Heart right ventricle (tissue), 16 donors: ENCODE data around the gene COLEC11. TPM values are rescaled to one million over a fixed set of nuclear protein-coding genes. Genes with fewer than 3 reads are reported as not detected.
"Not testable (repeated sequence)": the region's sequence is repeated elsewhere in the genome, so short reads cannot be mapped to it uniquely, and the experiment has no call there.

Experiments used
- ATAC-seq, 8 donors: fragments of 200-7000 bp; cut with Tn5 transposase; one replicate each; pipeline ENCODE4 v1.9.1; 2020; ENCODE audit warnings: mild to moderate bottlenecking in 8 of 8, moderate library complexity in 8 of 8, moderate number of reproducible peaks in 1 of 8
- DNase-seq, 2 donors: peaks; one replicate each; pipeline ENCODE4 v3.0.0-alpha.2; 2020
- H3K27ac ChIP-seq, 10 donors: fragments of 200-600 bp; sonication (generic) in 2 of 10; one replicate each; pipeline versions ENCODE4 v1.5.0 to v1.8.0; 2020 to 2022; ENCODE audit warnings: mild to moderate bottlenecking in 3 of 10
- H3K27me3 ChIP-seq, 7 donors: fragments of 200-600 bp; one replicate each; pipeline ENCODE4 v1.8.0; 2021 to 2022; ENCODE audit warnings: mild to moderate bottlenecking in 2 of 7
- H3K36me3 ChIP-seq, 9 donors: fragments of 200-600 bp; sonication (generic) in 1 of 9; one replicate each; pipeline versions ENCODE4 v1.5.0 to v1.8.0; 2020 to 2022; ENCODE audit warnings: mild to moderate bottlenecking in 2 of 9
- H3K4me1 ChIP-seq, 9 donors: fragments of 200-600 bp; sonication (generic) in 1 of 9; one replicate each; pipeline versions ENCODE4 v1.5.0 to v1.8.0; 2020 to 2022; ENCODE audit warnings: mild to moderate bottlenecking in 4 of 9
- H3K4me3 ChIP-seq, 10 donors: fragments of 200-600 bp; sonication (generic) in 2 of 10; one replicate each; pipeline versions ENCODE4 v1.5.0 to v1.8.0; 2020 to 2022; ENCODE audit warnings: mild to moderate bottlenecking in 7 of 10, moderate library complexity in 2 of 10
- H3K9me3 ChIP-seq, 11 donors: fragments of 200-600 bp in 10 of 11; sonication (generic) in 2 of 11; one replicate each; pipeline versions ENCODE4 v1.5.0 to v1.8.0; 2013 to 2022; ENCODE audit warnings: mild to moderate bottlenecking in 2 of 11, control low read depth in 1 of 11, moderate library complexity in 1 of 11
- WGBS, 2 donors: extraction: QIAGEN DNeasy Blood & Tissue Kit; methylation state at CpG; one replicate each; pipeline ENCODE4 v1.1.7; 2013; ENCODE audit warnings: inconsistent platforms in 1 of 2; 5-methylcytosine and 5-hydroxymethylcytosine counted together
- intact Hi-C, 10 donors: fragments of 100-400 bp; cut with DNase I; formaldehyde crosslinking; loops; one replicate each; pipeline versions ENCODE4 v1.11.1 to v1.14.2; 2022
- polyA plus RNA-seq, 2 donors: library from polyadenylated mRNA; stranded (reverse); fragments of 200-250 nt; gene quantifications; one replicate each; pipeline ENCODE4 v1.2.3, GENCODE V29; 2013
- total RNA-seq, 10 donors: library from RNA; stranded (reverse); fragmentation: NEBNext Ultra II Directional in 3 of 10; extraction: Animal tissue kit (Norgen Biotek cat#: 25700) in 3 of 10; gene quantifications; one replicate each; pipeline versions ENCODE4 v1.2.1 to v1.2.4, GENCODE V29; 2021 to 2023
- TF ChIP-seq, protein P1 (sequence below), 9 donors: fragments of 200-600 bp; sonication (generic) in 2 of 9; IDR thresholded peaks; one replicate each; pipeline versions ENCODE4 v1.5.0 to v1.8.0; 2021 to 2022; ENCODE audit warnings: antibody characterized with exemption in 9 of 9, mild to moderate bottlenecking in 5 of 9, moderate library complexity in 1 of 9
- donor health status: Arrhythmogenic right ventricular cardiomyopathy.
- donor health status: ischemic (EF 13 %, LVEDD 7.1; RV severe dilation, severe dysfunction).
- donor health status: healthy with polysubstance abuse.
- donor health status: DM: no; HTN: yes; CAD: no.
- donor health status: DM: no; HTN: no; CAD: no.
- donor health status: ischemic (EF 25% LVEDD 6.9; RV normal size, moderate dysfunction).
- donor health status: ischemic (EF 25% LVEDD 5.7; RV mildly dilated, moderate dysfunction).
- donor health status: healthy.
- donor health status: DM: yes; HTN: yes; CAD: no.
- donor health status: Ischemic cardiomyopathy.
- donor health status: ischemic (EF 35%, LVEDD 5.7; RV mildly dilated, moderate dysfunction).
- donor health status: nonischemic (EF 11% LVEDD 7.7; RV severe dilation, severe dysfunction).
- donor health status: DM: yes; HTN: yes; CAD: no.
- donor health status: PGD.
- donor health status: ischemic (EF 29% LVEDD 5.4; RV normal size, mild dysfunction).
- donor health status: nonischemic (EF 23%, LVEDD 6.1; RV moderate dilation, normal function).

The COLEC11 gene
- total and polyA plus RNA-seq, 12 donors: 2.0 to 26.7 (median 5.2) TPM

GRCh38 chr2:3633982-3634595 lies 39.2 kb downstream of the COLEC11 start:
- Histone ChIP-seq H3K27me3 (no peaks in the 10 kb centered on the region), H3K36me3 (no peaks in the 10 kb centered on the region), H3K4me3 (no peak overlapping the region), H3K27ac (no peak overlapping the region), H3K9me3 (no peaks in the 10 kb centered on the region), H3K4me1 (peaks cover 0 to 3% (median 0%) of the 10 kb centered on the region in 9 donors)
- TF ChIP-seq, protein P1, sequence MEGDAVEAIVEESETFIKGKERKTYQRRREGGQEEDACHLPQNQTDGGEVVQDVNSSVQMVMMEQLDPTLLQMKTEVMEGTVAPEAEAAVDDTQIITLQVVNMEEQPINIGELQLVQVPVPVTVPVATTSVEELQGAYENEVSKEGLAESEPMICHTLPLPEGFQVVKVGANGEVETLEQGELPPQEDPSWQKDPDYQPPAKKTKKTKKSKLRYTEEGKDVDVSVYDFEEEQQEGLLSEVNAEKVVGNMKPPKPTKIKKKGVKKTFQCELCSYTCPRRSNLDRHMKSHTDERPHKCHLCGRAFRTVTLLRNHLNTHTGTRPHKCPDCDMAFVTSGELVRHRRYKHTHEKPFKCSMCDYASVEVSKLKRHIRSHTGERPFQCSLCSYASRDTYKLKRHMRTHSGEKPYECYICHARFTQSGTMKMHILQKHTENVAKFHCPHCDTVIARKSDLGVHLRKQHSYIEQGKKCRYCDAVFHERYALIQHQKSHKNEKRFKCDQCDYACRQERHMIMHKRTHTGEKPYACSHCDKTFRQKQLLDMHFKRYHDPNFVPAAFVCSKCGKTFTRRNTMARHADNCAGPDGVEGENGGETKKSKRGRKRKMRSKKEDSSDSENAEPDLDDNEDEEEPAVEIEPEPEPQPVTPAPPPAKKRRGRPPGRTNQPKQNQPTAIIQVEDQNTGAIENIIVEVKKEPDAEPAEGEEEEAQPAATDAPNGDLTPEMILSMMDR (IDR thresholded peaks at IDR 0.05): no peak
- 92 to 95% methylated on average over 11 of the region's 11 CpGs for WGBS, 2 donors
- intact Hi-C loops: no loop called here
- ATAC-seq (no peak), DNase-seq (peak in 1 of 2 donors; percentile 1)

- ATAC-seq: no peak
- Histone ChIP-seq H3K9me3 (no peaks in the 10 kb centered on the region), H3K4me3 (no peak overlapping the region), H3K27me3 (no peaks in the 10 kb centered on the region), H3K4me1 (no peaks in the 10 kb centered on the region), H3K36me3 (no peaks in the 10 kb centered on the region), H3K27ac (no peak overlapping the region)
- TF ChIP-seq, protein P1 (IDR thresholded peaks at IDR 0.05): no peak
- intact Hi-C loops: no loop called here
- DNase-seq: peak in 1 of 2 donors; percentile 1
- WGBS, 2 donors: 87 to 88% methylated on average over 12 of the region's 12 CpGs
Measured at GRCh38 chr2:3634596-3635121, 39.7 kb downstream of the COLEC11 start.

- no peaks in the 10 kb centered on the region for H3K27me3 ChIP-seq
- H3K4me3 ChIP-seq: no peak overlapping the region
- no peak overlapping the region for H3K27ac ChIP-seq
- DNase-seq: peak in 1 of 2 donors; percentile 1
- no peaks in the 10 kb centered on the region for H3K4me1 ChIP-seq
- no peaks in the 10 kb centered on the region for H3K9me3 ChIP-seq
- intact Hi-C loops: no loop called here
- 83 to 87% methylated on average over 29 of the region's 29 CpGs for WGBS, 2 donors
- H3K36me3 ChIP-seq: no peaks in the 10 kb centered on the region
- no peak for ATAC-seq
- TF ChIP-seq, protein P1 (IDR thresholded peaks at IDR 0.05): no peak
Measured at GRCh38 chr2:3635171-3635974, 40.5 kb downstream of the COLEC11 start.

GRCh38 chr2:3635975-3636327 lies 41.0 kb downstream of the COLEC11 start:
- H3K4me1 ChIP-seq, H3K9me3 ChIP-seq, ATAC-seq, H3K36me3 ChIP-seq, H3K4me3 ChIP-seq, H3K27me3 ChIP-seq, intact Hi-C loops, H3K27ac ChIP-seq: not testable (repeated sequence)
- DNase-seq: peak in 1 of 2 donors; percentile 1
- WGBS, 2 donors: 94 to 97% methylated on average over 16 of the region's 16 CpGs
